GM18870 (cell line): ENCODE measurements around the gene INPP4B.

Experiments
- ATAC-seq: cut with Tn5 transposase; IDR thresholded peaks from one replicate; pipeline ENCODE4 v1.9.1; 2021; ENCODE audit warnings: moderate library complexity; ENCODE audit not compliant: unreplicated experiment

Gene INPP4B

DNA sequence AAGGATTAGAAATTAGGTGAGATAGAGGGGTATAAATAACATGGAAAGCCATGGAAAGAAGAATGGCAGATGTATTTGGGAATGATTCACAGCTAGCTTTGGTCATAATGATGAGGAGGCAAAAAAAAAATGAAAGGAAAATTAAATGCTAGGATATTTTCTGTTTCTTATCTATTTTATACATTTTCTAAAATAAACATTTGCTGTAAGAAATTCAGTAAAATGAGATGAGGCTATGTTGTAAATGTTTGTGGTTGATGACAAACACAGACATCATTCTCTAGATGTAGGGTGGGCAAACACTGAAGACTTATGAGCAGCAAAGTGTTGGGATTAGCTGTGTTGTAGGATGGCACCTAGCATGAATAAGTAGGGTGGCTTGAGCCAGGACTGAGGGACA is 802.6 kb downstream of the INPP4B start:
- ATAC-seq: no peak

GRCh38 chr4:142041788-142042187 is 804.3 kb downstream of the INPP4B start:
- ATAC-seq: no peak

DNA sequence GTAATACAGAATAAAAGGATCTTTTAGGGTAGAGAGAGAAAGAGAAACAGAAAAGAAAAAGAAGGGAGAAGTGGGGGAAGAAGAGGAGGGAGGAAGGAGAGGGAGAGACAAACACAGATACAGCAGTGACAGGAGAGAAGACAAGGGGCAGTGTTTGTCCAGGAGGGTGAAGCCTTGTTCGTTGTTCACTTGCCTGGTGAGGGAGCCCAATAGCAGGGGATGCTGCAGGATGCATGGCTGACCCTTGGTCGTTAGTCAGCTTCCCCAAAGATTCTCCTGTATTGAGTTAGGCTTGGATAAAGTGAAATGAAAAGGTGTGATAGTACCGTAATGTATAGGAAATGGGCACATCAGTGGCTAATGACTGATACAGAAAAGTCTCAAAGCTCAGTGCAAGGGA is 806.1 kb downstream of the INPP4B start:
- no peak for ATAC-seq

DNA sequence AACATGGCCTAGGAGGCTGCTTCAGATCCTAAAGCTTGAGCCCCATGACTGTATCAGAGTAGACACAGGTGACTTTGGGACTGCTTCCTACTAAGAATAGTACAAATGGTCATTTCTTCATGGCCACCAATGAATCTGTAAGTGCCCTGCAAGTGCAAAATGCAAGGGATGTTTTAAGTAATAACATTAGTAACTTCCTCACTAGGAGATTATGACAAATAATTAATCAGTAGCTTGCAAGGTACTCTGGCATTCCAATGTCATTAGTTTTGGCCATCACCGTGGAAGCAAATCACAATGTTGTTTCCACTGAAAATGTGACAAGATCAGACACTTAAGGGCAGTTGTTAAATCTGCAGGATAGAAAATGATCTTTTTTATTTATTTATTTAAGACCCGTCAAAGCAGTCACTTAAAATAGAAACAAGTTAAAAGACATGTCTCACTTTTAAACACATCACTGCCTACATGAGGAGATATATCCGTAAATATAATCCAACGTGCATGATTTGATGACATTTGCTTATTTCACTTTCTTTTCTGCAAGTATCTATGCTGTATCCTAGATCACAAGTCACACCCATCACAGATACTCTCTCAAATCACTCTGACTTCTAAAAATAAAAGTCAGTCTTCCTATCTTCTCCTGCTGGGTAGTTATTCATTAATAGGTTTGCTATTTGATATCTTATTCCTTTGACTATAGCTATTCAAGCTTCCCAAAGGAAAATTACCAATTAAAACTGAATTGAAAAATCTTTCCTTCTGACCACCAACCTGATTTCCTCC is 809.1 kb downstream of the INPP4B start:
- no peak for ATAC-seq

GRCh38 chr4:142035566-142035965 is 810.5 kb downstream of the INPP4B start:
- no peak for ATAC-seq

- no peak for ATAC-seq
These were observed 812.0 kb downstream of the INPP4B start for GRCh38 chr4:142034101-142034500.

DNA sequence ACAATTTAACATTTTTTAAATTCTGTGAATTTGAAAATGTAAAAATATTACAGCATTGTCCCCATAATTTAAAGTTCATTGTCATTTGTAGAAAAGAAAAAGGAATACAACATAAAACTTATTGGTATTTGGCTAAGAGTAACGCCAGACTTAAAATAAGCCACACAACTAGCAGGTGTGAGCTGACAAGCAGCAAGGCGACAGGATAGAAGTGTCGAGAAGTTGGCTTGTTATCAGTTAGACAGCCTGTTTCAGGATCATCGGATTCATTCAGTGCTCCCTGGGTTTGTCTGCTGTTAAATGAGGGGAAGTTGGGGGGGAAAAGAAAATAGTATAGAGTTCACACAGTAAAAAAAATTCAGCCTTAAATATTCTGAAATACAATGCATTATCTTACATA is 816.1 kb downstream of the INPP4B start:
- ATAC-seq: no peak

- ATAC-seq: no peak
These were observed 824.3 kb downstream of the INPP4B start for GRCh38 chr4:142021761-142022160.

GRCh38 chr4:142021181-142021580 is 824.9 kb downstream of the INPP4B start:
- ATAC-seq: no peak

DNA sequence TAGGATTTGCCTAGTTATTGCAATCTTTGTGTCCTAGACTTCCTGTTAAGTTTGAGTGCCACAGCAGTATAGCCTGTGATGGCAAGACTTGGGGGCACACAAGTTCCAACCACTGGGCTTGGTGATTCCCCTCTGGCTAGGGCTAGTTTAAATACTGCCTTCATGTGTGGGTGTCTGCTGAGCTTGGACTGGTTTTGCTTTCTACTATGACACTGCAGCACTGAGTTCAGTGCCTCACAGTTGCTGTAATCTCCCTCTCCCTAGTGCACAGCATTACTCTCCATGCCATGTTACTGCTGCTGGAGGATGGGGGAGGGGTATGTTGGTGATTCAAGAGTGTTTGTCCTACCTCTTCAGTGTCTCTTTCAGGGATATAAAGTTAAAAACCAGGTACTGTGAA is 830.1 kb downstream of the INPP4B start:
- peak; percentile 84 for ATAC-seq

- no peak for ATAC-seq
These were observed 836.4 kb downstream of the INPP4B start for GRCh38 chr4:142009751-142010150.

DNA sequence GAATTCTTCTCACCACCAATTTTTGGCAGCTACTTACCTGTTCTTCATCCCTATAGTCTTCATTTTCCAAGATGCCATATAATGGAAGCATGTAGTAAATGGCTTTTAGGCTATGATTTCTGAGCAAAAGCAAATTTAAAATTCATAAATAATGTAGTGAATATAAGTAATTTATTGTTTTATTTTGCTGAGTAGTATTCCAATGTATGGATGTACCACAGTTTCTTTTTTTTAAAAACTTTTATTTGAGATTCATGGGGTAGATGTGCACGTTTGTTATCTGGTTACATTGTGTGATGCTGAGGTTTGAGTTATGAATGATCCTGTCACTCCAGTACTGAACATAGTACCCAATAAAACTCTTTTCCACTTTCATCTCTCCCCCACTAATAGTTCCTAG is 840.6 kb downstream of the INPP4B start:
- no peak for ATAC-seq

DNA sequence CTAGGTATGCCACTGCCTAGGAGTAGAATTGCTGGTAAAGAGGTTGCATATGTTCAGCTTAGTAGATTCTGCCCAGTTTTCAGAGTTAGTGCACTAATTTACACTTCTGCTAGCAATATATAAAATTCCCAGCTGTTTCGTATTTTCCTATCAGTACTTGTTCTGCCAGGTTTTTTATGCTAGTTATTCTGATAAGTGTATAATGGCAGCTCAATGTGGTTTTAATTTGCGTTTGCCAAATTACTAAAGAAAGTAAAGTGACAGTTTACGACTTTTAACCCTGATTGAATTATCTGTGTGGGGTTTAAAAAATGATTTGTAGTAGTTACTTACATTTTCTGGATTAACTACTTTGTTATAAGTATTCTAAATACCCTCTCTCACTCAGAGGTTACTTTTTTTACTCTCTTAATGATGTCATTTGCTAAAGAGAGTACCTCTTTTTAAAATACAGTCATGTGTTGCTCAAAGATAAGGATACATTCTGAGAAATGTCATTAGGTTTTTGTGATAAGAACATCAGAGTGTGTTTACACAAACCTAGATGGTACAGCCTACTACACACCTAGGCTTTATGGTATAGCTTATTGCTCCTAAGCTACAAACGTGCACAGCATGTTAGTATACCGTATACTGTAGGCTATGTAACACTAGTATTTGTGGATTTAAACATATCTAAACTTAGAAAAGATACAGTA is 846.5 kb downstream of the INPP4B start:
- ATAC-seq: no peak

- ATAC-seq: no peak
These were observed 851.0 kb downstream of the INPP4B start for GRCh38 chr4:141995056-141995455.

GRCh38 chr4:141977433-141977832 is 868.7 kb downstream of the INPP4B start:
- peak; percentile 57 for ATAC-seq
